Eye (tissue), 1 donor: ENCODE measurements around the gene SAP25.

Source experiments
- DNase-seq: peaks from one replicate; pipeline ENCODE4 v3.0.0-alpha.2; 2015

The SAP25 gene

DNA sequence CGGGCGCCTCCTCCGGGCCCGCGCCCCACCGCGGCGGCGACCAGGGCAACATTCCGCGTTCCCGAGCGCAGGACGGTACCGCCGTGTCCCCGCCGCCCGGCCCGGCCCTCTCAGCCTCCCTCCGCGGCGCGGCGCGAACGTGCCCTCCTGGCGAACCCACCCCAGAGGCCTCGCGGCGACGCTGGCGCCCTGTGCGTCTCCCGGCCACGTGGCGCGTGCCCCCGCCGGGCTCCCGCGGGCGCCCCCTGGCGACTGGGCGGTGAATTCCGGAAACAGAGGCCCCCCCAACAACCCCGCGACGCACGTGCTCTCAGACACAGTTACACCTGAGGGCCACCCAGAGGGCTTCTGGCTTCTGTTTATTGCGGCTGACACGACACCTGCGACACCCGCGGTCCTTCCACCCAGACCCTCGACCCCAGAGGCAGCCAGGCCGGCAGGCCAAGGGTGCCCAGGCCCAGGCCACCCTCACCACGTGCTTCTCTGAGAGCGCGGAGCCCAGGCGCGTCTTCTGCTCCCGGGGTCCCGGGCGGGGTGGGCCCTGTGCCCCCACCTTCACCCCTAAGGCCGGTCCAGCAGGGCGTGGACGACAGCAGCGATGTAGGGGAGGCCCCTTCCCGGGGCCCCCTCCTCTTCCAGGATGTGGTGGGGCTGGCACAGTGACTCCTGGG is at the start of gene SAP25:
Gene SAP25, minus strand, starts transcription at position 210 of the 671 bp plus-strand sequence. Its CDS starts 158 bp downstream, at position 52.
- no peak for DNase-seq

DNA sequence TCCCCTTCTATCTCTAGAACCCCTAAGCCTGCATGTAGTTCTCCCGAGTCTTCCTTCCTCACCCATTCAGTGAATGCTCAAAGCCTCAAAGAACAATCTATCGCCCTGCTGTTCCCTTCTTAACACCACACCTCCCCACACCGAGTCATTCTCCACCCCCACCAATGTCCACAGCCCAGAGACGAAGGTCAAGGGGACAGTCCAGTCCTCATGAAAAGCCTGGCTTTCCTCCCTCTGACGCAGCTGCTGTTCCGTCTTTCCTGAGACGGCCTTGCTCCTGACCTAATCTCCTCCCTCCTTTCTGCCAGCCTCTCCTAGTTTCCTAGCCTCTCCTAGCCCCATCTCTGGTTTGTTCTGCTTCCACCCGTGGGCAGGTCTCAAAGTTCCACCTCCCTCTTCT is 47.9 kb upstream of the SAP25 start:
- DNase-seq = no peak

DNA sequence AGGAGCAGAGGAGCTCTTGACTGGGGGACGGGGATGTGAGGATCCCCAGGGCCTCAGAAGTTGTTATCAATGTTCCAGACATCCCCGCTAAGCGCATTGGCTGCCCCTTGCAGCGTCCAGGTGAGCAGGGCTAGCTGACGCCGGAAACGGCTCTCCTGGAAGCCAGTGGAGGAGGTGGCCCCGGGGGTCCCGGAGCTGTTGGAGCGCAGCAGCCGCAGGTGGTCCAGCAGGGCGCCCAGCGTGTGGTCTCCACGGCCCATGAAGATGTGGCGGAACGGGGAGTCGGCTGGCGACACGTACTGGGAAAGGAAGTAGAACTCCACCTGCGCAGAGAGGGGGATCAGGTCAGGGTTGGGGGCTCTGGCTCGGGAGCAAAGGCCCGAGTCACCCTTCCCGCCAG is 47.1 kb upstream of the SAP25 start:
- DNase-seq = no peak

DNA sequence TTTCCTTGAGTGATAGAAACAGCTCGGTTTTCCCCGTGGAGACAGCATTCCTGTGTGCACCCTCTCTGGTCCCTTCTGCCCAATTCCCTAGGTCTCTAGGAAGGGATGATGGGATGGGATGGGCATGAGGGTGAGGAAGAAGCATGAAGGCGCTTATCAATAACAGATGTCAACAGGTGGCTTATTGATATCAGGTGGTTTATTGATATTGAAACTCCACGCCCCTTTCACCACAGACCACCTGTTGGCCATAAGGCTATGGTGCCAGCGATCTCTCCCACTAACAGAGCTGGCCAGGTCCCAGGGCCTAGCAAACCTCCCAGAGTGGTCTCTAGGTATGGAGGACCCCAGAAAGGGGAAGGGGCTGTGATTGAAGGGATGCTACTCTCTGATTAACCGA is 46.5 kb upstream of the SAP25 start:
- no peak for DNase-seq

DNA sequence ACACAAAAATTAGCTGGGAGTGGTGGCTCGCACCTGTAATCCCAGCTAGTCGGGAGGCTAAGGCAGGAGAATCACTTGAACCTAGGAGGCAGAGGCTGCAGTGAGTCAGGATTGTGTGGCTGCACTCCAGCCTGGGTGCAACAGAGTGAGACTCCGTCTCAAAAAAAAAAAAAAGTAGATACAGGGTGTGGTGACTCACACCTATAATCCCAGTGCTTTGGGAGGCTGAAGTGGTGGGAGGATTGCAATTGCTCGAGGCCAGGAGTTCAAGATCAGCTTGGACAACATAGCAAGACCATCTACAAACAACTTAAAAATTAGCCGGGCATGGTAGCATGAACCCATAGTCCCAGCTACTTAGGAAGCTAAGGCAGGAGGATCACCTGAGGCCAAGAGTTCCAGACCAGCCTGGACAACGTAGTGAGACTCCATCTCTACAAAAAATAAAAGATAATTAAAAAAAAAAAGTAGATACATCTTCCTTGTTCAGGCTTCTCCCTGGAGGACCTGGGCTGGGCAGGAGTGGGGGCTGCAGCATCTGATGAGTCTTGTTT is 40.7 kb upstream of the SAP25 start:
- no peak for DNase-seq

DNA sequence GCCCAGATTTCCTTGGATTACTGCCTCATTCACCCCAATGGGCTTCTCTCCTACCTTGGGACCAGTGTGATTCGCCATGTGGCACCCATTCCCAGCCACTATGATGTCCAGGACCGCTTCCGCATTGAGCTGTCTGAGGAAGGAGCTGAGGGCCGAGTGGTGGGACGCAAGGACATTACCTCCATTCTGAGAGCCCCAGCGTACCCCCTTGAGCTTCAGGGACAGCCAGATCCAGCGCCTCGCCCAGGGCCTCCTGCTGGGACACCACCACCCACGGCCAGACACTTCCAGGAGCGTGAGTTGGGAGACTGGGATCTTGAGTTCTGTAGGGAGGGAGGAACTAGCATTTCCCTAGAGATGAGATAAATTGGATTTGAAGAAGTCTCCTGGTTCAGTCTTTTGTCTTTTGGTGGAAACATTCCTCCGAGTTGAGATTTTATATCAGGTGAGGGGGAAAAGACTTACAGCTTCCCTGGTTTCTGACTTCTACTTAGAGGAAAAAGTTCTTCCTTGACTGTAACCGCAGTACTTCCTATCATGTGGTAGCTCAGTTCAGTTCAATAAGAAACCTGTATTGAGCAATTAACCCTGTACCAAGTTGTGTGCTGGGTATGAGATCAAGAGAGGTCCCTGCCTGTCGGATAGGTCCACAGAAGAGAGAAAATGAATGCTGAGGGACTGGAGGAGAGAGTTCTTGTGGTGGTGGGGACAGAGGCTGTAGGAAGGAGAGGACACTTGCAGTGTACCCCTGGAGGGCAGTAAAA is 39.9 kb upstream of the SAP25 start:
- DNase-seq = no peak

DNA sequence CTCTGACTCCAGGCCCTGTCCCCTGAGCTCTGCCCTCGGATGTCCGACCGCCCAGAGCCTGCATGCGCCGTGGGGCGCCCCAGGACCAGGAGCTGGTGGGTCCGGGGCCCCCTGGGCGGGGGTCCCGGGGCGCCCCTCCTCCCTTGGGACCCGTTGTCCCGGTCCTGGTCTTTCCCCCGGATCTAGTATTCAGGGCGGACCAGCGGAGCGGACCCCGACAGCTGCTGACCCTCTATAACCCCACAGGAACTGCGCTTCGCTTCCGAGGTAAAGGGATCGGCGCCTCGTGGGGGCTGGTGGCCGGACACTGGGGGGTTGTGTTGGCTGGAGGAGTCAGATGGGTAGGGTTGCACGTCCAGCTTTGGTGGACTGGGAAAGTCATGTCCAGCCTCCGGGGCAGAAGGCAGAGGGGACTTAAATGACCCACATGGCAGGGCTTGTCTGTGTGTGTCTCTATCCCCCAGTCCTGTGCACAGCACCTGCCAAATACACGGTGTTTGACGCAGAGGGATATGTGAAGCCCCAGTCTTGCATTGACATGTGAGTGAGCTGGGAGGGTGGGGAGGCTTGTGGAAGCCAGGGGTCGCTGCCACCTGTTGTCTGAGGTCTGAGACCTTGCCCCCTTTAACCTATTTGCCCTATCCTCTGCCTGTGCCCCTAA is 39.2 kb upstream of the SAP25 start:
- no peak for DNase-seq

DNA sequence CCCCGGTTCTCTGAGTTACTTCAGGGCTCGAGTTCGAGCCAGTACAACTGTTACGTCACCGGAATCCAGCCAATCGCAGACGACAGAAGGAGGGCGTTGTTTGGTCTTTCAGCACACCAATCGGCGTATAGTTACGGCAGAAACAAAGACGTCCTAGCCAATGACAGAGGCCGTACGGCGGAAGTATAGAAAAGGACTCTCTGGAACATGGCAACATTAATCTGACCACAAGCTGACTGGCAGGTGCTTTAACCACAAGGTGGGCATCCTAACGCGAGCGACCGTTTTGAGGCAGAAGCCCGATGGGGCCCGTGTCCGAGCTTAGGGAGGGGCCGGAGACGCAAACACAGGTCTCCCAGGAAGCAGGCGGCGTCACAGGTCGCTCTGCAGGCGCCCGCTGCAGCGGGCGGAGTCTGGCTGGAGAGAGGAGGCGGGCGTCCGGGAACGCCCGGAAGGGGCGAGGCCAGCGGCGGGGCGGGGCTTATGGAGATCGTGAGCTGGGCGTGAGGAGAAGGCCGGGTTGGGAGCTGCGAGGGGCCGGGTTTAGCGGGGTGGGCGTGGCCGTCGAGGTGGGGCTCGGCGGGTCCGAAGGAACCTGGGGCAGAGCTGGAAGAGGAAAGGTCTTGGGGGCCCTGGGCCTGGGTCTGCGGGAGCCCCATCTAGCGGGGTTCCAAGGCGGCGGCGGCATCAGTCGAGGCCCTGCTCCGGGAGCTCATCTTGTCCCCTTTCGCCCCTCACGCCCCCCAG is 38.5 kb upstream of the SAP25 start, which contains the start of gene MOSPD3:
Gene MOSPD3, plus strand, starts transcription at position 558 of the 747 bp plus-strand sequence. CDS start 252 bp downstream, outside the sequence.
- peak; percentile 100 for DNase-seq

DNA sequence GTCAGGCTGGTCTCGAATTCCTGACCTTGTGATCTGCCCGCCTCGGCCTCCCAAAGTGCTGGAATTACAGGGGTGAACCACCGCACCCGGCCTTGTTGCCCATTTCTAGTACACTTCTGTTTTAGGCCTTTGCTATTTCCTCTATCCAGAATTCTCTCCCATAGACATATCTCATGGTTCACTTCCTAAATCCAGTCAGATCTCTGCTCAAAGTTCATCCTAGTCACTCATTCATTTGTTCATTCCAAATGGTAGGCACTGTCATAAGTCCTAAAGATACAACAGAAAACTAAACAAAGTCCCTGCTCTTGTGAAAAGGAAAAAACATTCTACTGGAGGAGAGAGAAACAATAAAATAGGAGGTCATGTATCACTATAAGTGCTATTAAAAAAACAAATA is 36.3 kb upstream of the SAP25 start:
- no peak for DNase-seq

DNA sequence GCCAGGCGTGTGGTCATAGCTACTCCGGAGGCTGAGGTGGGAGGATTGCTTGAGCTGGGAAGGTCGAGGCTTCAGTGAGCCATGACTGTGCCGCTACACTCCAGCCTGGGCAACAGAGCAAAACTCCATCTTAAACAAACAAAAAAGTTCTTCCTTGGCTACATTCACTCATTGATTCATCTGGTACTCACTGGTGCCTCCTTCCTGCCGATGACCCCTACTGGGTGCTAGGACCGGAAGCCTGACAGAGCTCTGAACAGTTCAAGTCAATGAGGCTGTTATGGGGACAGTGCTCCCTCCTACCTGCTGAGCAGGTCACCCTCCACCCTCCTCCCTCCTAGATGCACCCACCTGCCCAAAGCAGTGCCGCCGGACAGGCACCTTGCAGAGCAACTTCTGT is 33.4 kb upstream of the SAP25 start:
- no peak for DNase-seq

DNA sequence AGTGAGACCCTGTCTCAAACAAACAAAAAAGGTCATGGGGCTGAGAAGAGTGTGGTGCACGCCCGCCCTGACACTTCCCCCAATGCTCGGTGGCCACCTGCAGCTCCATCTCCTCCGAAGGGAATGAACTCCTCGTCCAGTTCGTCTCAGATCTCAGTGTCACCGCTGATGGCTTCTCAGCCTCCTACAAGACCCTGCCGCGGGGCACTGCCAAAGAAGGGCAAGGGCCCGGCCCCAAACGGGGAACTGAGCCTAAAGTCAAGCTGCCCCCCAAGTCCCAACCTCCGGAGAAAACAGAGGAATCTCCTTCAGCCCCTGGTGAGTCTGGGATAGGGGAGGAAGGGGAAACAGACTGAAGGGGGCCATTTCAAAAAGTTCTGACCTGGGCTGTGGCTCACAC is 32.6 kb upstream of the SAP25 start:
- no peak for DNase-seq

DNA sequence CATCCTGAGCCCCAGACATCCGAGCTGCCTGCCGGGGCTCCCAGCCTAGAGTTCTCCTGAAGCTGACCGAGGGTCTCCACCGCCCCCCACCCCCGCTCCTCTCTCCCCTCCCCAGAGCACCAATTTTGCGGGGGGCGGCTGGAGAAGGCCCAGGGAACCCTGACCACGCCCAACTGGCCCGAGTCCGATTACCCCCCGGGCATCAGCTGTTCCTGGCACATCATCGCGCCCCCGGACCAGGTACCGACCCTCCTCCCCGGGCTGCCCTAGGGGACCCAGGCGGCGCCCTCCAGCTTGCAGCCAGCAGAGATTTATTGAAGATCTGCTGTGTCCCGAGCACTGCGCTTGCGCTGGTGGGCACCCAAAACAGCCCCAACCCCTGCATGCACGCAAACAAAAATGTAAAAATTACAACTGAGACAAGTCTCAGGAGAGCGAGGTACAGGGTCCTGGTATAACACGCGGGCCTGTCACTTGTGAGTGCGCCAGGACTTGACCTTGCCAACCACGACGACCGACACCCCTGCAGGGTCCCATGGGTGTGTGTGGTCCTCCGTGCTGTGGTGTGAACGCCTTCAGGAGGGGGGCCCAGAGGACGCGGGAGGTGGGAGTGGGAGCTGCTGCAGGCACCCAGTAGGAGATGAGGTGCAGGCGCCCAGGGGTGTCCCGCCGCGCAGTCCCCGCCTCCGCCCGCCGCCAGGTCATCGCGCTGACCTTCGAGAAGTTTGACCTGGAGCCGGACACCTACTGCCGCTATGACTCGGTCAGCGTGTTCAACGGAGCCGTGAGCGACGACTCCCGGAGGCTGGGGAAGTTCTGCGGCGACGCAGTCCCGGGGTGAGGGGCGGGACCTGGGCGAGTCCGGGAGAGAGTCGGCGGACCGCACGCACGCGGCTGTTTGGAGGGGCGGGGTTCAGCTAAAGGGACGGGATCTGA is 31.5 kb upstream of the SAP25 start:
- peak; percentile 62 for DNase-seq

DNA sequence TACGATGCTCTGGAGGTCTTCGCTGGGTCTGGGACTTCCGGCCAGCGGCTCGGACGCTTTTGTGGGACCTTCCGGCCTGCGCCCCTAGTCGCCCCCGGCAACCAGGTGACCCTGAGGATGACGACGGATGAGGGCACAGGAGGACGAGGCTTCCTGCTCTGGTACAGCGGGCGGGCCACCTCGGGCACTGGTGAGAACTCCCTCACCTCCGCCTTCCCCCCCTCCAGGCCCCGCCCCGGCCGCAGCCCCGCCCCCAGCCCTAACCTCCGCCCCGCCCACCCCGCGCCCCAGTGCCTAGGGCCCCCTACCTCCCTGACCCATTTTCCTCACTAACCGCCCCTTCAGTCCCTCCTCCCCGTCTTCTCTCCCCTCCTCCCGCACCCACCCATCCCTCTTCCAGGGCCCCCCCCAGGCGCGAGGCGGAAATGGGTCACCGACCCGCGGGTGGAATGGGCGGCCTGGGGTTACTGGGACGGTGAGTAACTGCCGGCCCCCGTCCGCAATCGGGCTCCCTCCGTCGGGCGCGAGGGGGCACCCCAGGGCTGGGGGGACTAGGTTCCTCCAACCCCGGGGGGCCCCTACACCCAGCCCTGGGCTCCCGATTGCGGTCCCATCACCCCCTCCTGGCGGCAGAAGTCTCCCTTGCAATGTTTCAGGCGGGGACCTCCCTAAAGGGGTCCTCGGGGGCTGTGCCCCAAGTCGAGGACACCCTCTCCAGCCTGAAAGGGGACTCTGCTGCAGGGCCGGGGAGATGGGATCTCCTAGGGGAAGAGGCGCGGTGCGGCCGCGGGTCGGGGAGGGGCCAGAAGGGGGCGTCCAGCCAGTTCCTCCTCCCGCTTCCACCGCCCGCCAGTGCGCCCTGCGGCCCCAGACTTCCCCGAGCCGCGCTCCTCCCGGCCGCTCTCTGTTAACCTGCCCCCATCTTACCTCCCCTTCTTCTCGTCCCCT is 30.6 kb upstream of the SAP25 start:
- DNase-seq = peak; percentile 88

DNA sequence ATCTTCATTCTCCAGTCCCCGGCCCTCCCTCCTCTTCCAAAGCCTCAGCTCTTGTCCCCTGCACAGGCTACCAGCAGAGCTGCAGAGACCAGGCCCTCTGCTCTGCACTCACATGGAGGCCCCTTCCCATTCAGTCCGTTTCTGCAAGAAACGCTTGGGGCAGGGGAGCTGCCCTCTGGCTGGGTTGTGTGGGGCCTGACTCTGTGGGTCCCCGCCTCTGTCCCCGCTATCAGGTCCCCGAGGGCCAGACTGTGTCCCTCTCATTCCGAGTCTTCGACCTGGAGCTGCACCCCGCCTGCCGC is 30.0 kb upstream of the SAP25 start:
- peak; percentile 82 for DNase-seq

DNA sequence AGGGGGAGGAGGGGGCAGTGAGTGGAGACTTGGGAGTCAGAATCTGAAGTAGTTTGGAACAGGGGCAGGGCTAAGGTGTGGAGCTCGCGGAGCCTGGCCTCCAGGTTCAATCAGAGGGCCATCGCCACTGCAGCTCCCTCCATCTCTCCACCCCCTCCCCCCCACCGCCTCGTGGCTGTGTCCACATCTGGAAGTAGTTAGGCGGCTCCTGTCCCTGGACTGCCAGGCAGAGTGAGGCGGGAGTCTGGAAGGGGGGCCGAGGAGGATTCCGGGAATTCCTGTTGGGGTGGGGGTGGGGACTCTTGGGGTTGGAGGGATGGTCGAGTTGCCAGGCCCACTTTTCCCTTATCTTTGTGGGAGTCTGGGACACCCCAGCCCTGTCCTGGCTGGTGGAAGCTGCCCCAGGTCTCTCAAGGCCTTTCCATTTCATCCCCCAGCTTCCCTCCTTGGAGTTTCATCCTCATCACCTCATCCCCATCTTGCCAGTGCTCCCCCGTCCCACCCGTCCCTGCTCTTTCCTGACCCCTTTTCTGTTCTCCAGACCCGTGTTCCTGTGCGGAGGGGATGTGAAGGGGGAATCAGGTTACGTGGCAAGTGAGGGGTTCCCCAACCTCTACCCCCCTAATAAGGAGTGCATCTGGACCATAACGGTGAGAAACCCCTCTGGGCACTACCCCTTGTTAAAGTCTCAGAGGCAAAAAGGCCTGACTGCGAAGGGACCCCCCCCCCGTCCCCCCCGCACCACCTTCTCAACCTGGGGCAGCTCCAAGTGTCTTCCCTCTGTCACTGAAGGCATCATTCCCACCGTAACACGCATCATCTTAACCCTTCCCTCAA is 29.4 kb upstream of the SAP25 start:
- DNase-seq = peak; percentile 86

DNA sequence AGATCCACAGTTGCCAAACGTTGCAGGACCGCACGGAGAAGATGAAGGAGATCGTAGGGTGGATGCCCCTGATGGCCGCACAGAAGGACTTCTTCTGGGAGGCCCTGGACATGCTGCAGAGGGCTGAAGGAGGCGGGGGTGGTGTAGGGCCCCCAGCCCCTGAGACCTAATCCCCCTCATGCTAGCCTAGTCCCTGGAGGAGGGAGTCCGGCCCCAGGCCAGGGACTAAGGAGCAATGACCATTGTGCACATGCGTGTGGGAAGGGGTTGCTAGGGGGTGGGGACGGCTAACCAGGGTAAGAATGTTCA is 27.0 kb upstream of the SAP25 start:
- no peak for DNase-seq

DNA sequence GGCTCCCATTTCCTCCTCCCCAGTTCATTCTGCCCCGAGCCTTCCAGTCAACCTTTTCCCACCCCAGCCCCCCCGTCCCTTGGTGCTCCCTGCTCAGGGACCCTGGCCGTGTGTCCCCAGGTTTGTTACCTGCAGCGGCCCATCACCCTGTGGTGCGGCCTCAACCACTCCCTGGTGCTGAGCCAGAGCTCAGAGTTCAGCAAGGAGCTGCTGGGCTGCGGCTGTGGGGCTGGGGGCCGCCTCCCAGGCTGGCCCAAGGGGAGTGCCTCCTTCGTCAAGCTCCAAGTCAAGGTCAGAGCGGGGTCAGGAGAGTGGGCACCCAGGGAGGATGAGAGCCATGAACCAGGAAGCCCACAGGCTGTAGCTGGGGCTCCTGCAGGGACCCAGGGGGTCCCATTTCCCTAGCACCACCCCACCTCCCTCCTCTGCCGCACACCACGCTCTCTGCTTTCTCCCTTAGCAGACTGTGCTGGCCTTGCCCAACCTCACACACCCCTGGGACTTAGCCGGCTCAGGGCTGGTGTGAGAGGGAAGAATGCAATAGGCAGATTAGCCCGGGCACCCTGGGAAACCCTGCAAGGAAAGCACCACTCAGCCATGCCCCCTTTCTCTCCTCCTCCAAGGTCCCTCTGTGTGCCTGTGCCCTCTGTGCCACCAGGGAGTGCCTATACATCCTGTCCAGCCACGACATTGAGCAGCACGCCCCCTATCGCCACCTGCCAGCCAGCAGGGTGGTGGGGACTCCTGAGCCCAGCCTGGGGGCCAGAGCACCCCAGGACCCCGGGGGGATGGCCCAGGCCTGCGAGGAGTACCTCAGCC is 26.4 kb upstream of the SAP25 start:
- DNase-seq = no peak

DNA sequence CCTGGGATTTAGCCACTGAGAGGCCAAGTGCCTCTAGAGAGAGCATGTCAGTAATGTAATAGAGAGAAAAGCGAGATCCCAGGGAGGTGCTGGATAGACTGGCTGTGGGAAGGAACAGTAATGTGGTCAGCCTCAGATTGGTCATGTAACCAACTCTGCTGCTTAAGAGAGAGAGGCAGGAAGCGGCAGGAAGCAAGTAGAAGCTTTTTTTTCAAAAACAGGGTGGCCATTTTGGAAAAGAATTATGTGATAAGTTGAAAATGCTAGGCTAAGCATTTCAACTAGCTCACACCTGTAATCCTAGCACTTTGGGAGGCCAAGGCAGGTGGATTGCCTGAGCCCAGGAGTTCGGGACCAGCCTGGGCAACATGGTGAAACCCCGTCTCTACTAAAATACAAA is 24.7 kb upstream of the SAP25 start:
- DNase-seq = no peak

DNA sequence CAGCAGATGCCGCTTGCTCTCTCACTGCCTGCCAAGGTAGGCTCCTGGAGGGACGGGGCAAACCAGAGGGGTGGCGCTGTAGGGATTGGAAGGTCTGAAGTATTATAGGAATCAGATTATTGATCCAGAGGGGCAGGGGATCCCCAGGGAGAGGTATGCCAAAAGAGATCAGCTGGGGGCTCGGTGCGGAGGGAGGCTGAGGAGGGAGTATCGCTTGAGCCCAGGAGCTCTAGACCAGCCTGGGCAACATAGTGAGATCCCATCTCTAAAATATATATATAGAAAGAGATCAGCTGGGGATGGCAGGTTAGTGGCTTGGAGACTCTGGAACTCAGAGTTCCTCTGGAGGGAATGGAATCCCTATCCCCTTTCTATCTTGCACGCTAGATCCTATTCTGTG is 21.5 kb upstream of the SAP25 start:
- DNase-seq = no peak
